GM23338 (cell line): ENCODE measurements around the gene CD1E.

Experiments
- CREB1 ChIP-seq: fragments of 250-450 bp; sonication (Bioruptor Pico); IDR thresholded peaks from 2 replicates; pipeline ENCODE4 v1.5.0; 2020; ENCODE audit warnings: low read depth, mild to moderate bottlenecking, moderate library complexity
- EZH2 ChIP-seq: fragments of 200-600 bp; sonication (generic); IDR thresholded peaks from one replicate; pipeline ENCODE4 v1.8.0; 2017; ENCODE audit warnings: antibody characterized with exemption, mild to moderate bottlenecking, low read depth; ENCODE audit not compliant: unreplicated experiment
- EZH2phosphoT487 ChIP-seq: fragments of 200-600 bp; sonication (generic); IDR thresholded peaks from one replicate; pipeline ENCODE4 v1.8.1; 2018; ENCODE audit warnings: antibody characterized with exemption; ENCODE audit not compliant: unreplicated experiment
- JUNB ChIP-seq: IDR thresholded peaks from one replicate; pipeline ENCODE4 v1.6.1; 2016; ENCODE audit warnings: antibody characterized with exemption; ENCODE audit not compliant: unreplicated experiment
- NANOG ChIP-seq: IDR thresholded peaks from 2 replicates; pipeline ENCODE4 v1.6.1; 2016; ENCODE audit warnings: antibody characterized with exemption, borderline replicate concordance
- POLR2AphosphoS5 ChIP-seq: IDR thresholded peaks from 2 replicates; pipeline ENCODE4 v1.6.1; 2016; ENCODE audit warnings: antibody characterized with exemption, low read depth
- STAT1 ChIP-seq: IDR thresholded peaks from one replicate; pipeline ENCODE4 v1.6.1; 2016; ENCODE audit warnings: antibody characterized with exemption; ENCODE audit not compliant: unreplicated experiment
- ZNF331 ChIP-seq: fragments of 250-450 bp; sonication (Bioruptor Pico); IDR thresholded peaks from 2 replicates; pipeline ENCODE4 v1.5.0; 2020; ENCODE audit warnings: low read depth, mild to moderate bottlenecking, moderate library complexity
- TF ChIP-seq, protein P1 (sequence below), 2 experiments: fragments of 200-600 bp in 1 of 2; sonication (generic) in 1 of 2; conservative IDR thresholded peaks; 2 replicates each; pipeline versions ENCODE4 v1.5.1 to v1.6.1; 2016 to 2017; ENCODE audit warnings: antibody characterized with exemption in 2 of 2, low read depth in 2 of 2, mild to moderate bottlenecking in 2 of 2, moderate library complexity in 1 of 2
- TF ChIP-seq, protein P2 (sequence below): IDR thresholded peaks from one replicate; pipeline ENCODE4 v1.6.1; 2018; ENCODE audit warnings: antibody characterized with exemption; ENCODE audit not compliant: unreplicated experiment

DNA sequence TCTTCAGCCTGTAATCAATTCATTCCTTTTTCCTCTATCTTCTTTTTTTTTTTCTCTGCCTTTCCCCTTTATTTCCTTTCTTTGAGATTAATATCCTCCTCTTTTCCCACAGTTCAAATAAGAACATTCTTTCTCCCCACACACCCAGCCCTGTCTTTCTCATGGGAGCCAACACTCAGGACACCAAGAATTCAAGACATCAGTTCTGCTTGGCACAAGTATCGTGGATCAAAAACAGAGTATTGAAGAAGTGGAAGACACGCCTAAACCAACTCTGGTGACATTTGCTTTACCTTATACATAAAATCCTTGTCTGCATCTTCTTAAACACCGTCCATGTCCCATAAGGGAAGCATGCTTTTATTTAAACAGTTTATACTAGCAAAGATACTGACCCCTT lies 2.9 kb downstream of the CD1E start:
- TF ChIP-seq, protein P1, sequence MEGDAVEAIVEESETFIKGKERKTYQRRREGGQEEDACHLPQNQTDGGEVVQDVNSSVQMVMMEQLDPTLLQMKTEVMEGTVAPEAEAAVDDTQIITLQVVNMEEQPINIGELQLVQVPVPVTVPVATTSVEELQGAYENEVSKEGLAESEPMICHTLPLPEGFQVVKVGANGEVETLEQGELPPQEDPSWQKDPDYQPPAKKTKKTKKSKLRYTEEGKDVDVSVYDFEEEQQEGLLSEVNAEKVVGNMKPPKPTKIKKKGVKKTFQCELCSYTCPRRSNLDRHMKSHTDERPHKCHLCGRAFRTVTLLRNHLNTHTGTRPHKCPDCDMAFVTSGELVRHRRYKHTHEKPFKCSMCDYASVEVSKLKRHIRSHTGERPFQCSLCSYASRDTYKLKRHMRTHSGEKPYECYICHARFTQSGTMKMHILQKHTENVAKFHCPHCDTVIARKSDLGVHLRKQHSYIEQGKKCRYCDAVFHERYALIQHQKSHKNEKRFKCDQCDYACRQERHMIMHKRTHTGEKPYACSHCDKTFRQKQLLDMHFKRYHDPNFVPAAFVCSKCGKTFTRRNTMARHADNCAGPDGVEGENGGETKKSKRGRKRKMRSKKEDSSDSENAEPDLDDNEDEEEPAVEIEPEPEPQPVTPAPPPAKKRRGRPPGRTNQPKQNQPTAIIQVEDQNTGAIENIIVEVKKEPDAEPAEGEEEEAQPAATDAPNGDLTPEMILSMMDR (conservative IDR thresholded peaks at IDR 0.05; ENCODE audit: low read depth in 2 of 2) = no peak
- TF ChIP-seq EZH2 = no peak
- TF ChIP-seq ZNF331 = no peak
- TF ChIP-seq EZH2phosphoT487 = no peak
- no peak for TF ChIP-seq STAT1
- TF ChIP-seq NANOG = no peak
- no peak for TF ChIP-seq CREB1 (CRISPR knock-in tag)
- TF ChIP-seq, protein P2, sequence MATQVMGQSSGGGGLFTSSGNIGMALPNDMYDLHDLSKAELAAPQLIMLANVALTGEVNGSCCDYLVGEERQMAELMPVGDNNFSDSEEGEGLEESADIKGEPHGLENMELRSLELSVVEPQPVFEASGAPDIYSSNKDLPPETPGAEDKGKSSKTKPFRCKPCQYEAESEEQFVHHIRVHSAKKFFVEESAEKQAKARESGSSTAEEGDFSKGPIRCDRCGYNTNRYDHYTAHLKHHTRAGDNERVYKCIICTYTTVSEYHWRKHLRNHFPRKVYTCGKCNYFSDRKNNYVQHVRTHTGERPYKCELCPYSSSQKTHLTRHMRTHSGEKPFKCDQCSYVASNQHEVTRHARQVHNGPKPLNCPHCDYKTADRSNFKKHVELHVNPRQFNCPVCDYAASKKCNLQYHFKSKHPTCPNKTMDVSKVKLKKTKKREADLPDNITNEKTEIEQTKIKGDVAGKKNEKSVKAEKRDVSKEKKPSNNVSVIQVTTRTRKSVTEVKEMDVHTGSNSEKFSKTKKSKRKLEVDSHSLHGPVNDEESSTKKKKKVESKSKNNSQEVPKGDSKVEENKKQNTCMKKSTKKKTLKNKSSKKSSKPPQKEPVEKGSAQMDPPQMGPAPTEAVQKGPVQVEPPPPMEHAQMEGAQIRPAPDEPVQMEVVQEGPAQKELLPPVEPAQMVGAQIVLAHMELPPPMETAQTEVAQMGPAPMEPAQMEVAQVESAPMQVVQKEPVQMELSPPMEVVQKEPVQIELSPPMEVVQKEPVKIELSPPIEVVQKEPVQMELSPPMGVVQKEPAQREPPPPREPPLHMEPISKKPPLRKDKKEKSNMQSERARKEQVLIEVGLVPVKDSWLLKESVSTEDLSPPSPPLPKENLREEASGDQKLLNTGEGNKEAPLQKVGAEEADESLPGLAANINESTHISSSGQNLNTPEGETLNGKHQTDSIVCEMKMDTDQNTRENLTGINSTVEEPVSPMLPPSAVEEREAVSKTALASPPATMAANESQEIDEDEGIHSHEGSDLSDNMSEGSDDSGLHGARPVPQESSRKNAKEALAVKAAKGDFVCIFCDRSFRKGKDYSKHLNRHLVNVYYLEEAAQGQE = no peak
- no peak for TF ChIP-seq JUNB
- no peak for TF ChIP-seq POLR2AphosphoS5
